DND-41 (cell line): ENCODE results near the gene EBPL.
A peak's percentile ranks its signal among the peaks of the same experiment; 100 is the strongest.

Experiments
- ATAC-seq: fragments of 200-7000 bp; cut with Tn5 transposase; 3 replicates; pipeline ENCODE4 v1.9.1; 2021; ENCODE audit warnings: low read depth; ENCODE audit not compliant: insufficient read depth
- DNase-seq: peaks from one replicate; pipeline ENCODE4 v3.0.0-alpha.2; 2020
- H2AFZ ChIP-seq: 2 replicates; pipeline ENCODE4 v1.6.0; 2012; ENCODE audit warnings: low read depth, low read length
- H3K27ac ChIP-seq: 2 replicates; pipeline ENCODE4 v1.5.1; 2012; ENCODE audit warnings: low read length, inconsistent platforms
- H3K27me3 ChIP-seq: fragments of 200-600 bp; sonication (generic); 2 replicates; pipeline ENCODE4 v1.6.0; 2012; ENCODE audit warnings: low read length, mild to moderate bottlenecking, inconsistent platforms; ENCODE audit not compliant: insufficient read depth, poor library complexity
- H3K36me3 ChIP-seq: 2 replicates; pipeline ENCODE4 v1.5.1; 2012; ENCODE audit warnings: low read length, inconsistent platforms; ENCODE audit not compliant: insufficient read depth
- H3K4me1 ChIP-seq: 2 replicates; pipeline ENCODE4 v1.5.1; 2012; ENCODE audit warnings: mild to moderate bottlenecking, low read length; ENCODE audit not compliant: insufficient read depth
- H3K4me2 ChIP-seq: 2 replicates; pipeline ENCODE4 v1.6.0; 2012; ENCODE audit warnings: mild to moderate bottlenecking, moderate library complexity, low read length, inconsistent platforms; ENCODE audit not compliant: insufficient read depth
- H3K4me3 ChIP-seq, 2 experiments: fragments of 200-600 bp in 1 of 2; shearing (Covaris generic) in 1 of 2; 2 replicates each; pipeline ENCODE4 v1.5.1; 2012 to 2016; ENCODE audit warnings: inconsistent platforms in 2 of 2, low read length in 2 of 2, mild to moderate bottlenecking in 2 of 2, low read depth in 1 of 2, moderate library complexity in 1 of 2
- H3K79me2 ChIP-seq: 2 replicates; pipeline ENCODE4 v1.6.0; 2012; ENCODE audit warnings: low read length, inconsistent platforms; ENCODE audit not compliant: insufficient read depth
- H3K9ac ChIP-seq: 2 replicates; pipeline ENCODE4 v1.6.0; 2012; ENCODE audit warnings: low read depth, mild to moderate bottlenecking, inconsistent platforms, low read length, moderate library complexity
- H3K9me3 ChIP-seq: 2 replicates; pipeline ENCODE4 v1.5.1; 2012; ENCODE audit warnings: low read length, moderate library complexity, mild to moderate bottlenecking, inconsistent platforms; ENCODE audit not compliant: insufficient read depth, severe bottlenecking
- H4K20me1 ChIP-seq: 2 replicates; pipeline ENCODE4 v1.6.0; 2012; ENCODE audit warnings: low read length; ENCODE audit not compliant: insufficient read depth
- CTCF ChIP-seq: IDR thresholded peaks from 2 replicates; pipeline ENCODE4 v1.5.1; 2012; ENCODE audit warnings: borderline replicate concordance, low read length, moderate library complexity, mild to moderate bottlenecking; ENCODE audit not compliant: poor library complexity, severe bottlenecking; ENCODE audit errors: extremely low read depth
- EZH2 ChIP-seq: IDR thresholded peaks from 3 replicates; pipeline ENCODE4 v1.6.1; 2012; ENCODE audit warnings: borderline replicate concordance, low read depth, mild to moderate bottlenecking, moderate library complexity, low read length, inconsistent platforms; ENCODE audit not compliant: severe bottlenecking

EBPL gene

GRCh38 chr13:49629196-49629938, 61.9 kb downstream of the EBPL start:
- Histone ChIP-seq H3K27me3 (no peaks in the 10 kb centered on the region), H3K4me1 (no peaks in the 10 kb centered on the region), H3K79me2 (no peaks in the 10 kb centered on the region), H3K9me3 (no peaks in the 10 kb centered on the region), H2AFZ (no peak overlapping the region), H4K20me1 (no peaks in the 10 kb centered on the region), H3K27ac (no peak overlapping the region), H3K9ac (no peak overlapping the region), H3K4me3 (no peak overlapping the region), H3K36me3 (no peaks in the 10 kb centered on the region), H3K4me2 (no peak overlapping the region)
- DNase-seq: no peak
- no peak for ATAC-seq
- no peak for TF ChIP-seq CTCF
- TF ChIP-seq EZH2: no peak

GRCh38 chr13:49627831-49628652, 63.2 kb downstream of the EBPL start, which contains the start of gene ARL11:
Gene ARL11, plus strand, starts transcription at chr13:49628507. Its CDS starts 1,941 bp downstream, at chr13:49630448.
- no peak within 1 kb of the TSS for H3K27ac ChIP-seq
- ATAC-seq (peak; percentile 44; the same call in 1 of the 3 replicates), DNase-seq (no peak)
- no peaks in the 10 kb centered on the region for H3K9me3 ChIP-seq
- no peak for TF ChIP-seq EZH2
- no peak for TF ChIP-seq CTCF
- no peak within 1 kb of the TSS for H3K4me2 ChIP-seq
- H2AFZ ChIP-seq: no peak within 1 kb of the TSS
- H4K20me1 ChIP-seq: no peaks in the 10 kb centered on the region
- no peaks in the 10 kb centered on the region for H3K79me2 ChIP-seq
- no peak within 1 kb of the TSS for H3K4me3 ChIP-seq
- H3K9ac ChIP-seq: no peak within 1 kb of the TSS
- no peaks in the 10 kb centered on the region for H3K27me3 ChIP-seq
- no peaks in the 10 kb centered on the region for H3K4me1 ChIP-seq
- no peaks in the 10 kb centered on the region for H3K36me3 ChIP-seq

GRCh38 chr13:49625392-49626079, 65.8 kb downstream of the EBPL start:
- Histone ChIP-seq H3K27ac (no peak overlapping the region), H3K79me2 (no peaks in the 10 kb centered on the region), H3K4me3 (no peak overlapping the region), H2AFZ (no peak overlapping the region), H3K9me3 (no peaks in the 10 kb centered on the region), H3K4me1 (no peaks in the 10 kb centered on the region), H4K20me1 (no peaks in the 10 kb centered on the region), H3K27me3 (no peaks in the 10 kb centered on the region), H3K4me2 (no peak overlapping the region), H3K36me3 (no peaks in the 10 kb centered on the region), H3K9ac (no peak overlapping the region)
- no peak for DNase-seq
- TF ChIP-seq EZH2: no peak
- no peak for TF ChIP-seq CTCF
- ATAC-seq: no peak
